Retinal pigment epithelial cell (primary cell): Measurements from ENCODE around the gene ALOX5.

Experiments used
- DNase-seq: peaks from one replicate; pipeline ENCODE4 v3.0.0-alpha.2; 2010; ENCODE audit warnings: low read depth
- H3K4me3 ChIP-seq: 2 replicates; pipeline ENCODE4 v1.5.1; 2011; ENCODE audit warnings: mild to moderate bottlenecking, low read length, control low read depth, moderate library complexity
- TF ChIP-seq, protein P1 (sequence below): conservative IDR thresholded peaks from 2 replicates; pipeline ENCODE4 v1.5.1; 2011; ENCODE audit warnings: low read depth, low read length, control low read depth, inconsistent platforms

Gene ALOX5

DNA sequence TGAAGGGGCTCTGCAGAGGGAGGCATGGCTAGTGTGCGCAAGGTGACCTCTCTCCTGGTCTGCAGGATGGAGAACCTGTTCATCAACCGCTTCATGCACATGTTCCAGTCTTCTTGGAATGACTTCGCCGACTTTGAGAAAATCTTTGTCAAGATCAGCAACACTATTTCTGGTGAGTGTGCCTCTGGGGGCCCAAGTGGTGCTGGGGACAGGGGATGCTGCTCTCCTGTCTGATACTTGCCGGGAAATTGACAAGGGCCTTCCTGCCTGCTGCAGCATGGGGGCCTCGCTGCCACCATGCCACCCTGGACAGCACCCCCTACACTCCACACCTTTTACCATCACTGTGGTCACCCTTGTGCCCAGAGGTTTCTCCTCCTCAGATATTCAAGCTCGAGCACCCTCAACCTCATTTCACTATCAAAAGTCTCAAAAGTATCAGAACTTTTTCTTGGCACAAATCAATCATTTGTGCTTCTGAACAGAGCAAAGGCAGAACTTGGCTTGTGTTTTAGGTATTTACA, 50.0 kb downstream of the ALOX5 start:
- TF ChIP-seq, protein P1, sequence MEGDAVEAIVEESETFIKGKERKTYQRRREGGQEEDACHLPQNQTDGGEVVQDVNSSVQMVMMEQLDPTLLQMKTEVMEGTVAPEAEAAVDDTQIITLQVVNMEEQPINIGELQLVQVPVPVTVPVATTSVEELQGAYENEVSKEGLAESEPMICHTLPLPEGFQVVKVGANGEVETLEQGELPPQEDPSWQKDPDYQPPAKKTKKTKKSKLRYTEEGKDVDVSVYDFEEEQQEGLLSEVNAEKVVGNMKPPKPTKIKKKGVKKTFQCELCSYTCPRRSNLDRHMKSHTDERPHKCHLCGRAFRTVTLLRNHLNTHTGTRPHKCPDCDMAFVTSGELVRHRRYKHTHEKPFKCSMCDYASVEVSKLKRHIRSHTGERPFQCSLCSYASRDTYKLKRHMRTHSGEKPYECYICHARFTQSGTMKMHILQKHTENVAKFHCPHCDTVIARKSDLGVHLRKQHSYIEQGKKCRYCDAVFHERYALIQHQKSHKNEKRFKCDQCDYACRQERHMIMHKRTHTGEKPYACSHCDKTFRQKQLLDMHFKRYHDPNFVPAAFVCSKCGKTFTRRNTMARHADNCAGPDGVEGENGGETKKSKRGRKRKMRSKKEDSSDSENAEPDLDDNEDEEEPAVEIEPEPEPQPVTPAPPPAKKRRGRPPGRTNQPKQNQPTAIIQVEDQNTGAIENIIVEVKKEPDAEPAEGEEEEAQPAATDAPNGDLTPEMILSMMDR: no peak
- H3K4me3 ChIP-seq: no peak overlapping the region
- no peak for DNase-seq

DNA sequence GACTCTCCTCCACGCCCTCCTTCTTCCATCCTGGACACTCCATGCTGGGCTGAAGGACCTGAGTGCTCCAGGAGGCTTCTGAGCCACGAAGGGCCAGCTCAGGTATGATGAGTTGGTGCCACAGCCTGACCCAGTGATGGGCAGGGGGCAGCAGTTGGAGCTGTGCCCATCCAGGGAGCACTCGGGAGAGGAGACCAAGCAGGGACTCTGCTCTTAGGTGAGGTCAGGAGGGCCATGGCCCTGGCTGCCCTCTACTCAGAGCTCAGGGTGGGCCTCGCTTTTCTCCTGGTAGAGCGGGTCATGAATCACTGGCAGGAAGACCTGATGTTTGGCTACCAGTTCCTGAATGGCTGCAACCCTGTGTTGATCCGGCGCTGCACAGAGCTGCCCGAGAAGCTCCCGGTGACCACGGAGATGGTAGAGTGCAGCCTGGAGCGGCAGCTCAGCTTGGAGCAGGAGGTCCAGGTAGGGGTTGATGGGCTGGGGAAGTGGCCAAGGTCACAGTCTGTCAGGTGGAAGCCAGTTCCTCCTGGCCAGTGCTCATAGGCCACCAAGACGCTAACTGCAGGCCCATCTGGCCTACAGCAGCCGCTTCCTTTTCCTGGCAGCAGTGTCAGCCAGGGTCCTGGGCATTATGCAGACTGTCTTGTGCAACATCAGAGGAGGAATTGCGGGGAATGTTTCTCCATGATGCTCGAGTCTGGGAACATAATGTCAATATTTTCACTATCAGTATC, 50.8 kb downstream of the ALOX5 start:
- DNase-seq: no peak

DNA sequence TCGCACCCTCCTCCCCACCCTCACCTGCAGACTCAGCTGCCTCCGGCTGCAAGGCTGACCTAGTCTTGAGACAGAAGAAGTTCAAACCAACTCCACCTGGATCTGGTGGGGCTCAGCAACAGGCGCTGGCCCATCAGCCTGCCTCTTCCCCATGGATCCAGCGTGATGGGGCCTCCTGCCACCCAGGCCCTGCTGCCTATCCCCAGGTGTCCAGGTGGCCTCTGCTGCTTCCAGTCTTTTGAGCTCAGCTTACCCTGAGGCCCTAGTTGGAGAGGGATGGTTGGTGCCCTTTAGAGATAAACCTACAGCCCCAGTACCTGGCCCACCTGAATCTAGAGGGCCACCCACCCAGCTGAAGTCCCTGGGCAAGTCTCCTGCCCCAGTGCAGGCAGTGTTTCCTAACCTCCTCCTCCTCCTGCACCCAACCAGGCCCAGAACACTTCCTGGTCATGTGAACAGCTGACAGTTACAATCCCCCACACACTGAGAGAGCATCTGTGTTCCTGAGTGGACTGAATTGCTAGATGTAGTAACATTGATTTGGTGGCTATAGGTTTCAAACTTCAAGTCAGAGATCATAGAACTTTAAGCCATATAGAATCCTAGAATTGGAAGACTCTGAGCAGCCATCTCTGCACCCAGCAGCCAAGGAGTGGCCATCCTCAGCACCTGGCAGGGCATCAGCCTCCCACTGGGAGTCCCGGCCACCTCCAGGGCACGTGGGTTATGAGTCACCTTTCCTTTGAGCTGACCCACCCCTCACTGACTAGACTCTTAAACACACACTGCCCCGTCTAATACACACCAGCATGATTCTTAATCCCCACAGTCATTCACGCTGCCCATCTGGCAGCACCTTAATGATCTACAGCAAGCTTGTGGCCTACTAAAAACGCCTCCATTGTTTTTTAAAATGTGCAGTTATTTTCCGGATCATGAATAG, 51.9 kb downstream of the ALOX5 start:
- TF ChIP-seq, protein P1: no peak
- no peak overlapping the region for H3K4me3 ChIP-seq
- DNase-seq: peak; percentile 83

More for the DNA sequence above, 50.8 kb downstream of the ALOX5 start:
- TF ChIP-seq, protein P1: no peak
- no peak overlapping the region for H3K4me3 ChIP-seq

DNA sequence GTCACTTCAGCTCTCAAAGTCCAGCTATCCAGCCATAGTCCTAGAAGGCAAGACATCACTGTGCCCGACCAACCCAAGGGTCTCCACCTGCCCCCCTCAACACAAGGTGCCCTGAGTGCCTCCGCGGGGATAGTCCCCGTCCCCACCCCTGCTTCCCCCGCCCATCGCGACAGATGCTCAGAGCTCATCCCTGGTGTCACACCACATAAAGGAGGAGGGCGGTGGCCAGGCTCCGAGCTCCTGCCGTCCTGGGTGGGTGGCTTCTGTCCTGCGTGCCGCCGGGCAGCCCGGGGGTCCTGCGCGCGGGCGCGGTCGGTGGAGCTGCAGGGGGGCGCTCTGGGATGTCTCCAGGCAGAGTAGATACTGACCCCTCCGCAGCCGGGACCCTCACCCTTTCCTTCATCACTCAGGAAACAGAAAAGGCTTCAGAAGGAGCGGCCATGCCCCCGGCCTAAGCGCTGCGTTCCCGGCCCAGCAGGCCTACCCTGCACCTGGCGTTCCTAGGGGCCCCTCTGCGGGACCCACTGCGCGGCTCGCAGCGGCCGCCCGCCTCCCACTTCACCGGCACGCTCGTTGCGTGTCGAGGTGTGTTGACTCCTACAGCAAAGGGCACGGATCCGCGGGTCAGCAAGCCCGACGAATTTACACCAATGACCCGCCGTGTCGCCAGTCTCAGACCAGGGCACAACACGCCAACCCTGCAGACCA, 53.4 kb downstream of the ALOX5 start:
- TF ChIP-seq, protein P1: no peak
- H3K4me3 ChIP-seq: no peak overlapping the region
- DNase-seq: no peak

DNA sequence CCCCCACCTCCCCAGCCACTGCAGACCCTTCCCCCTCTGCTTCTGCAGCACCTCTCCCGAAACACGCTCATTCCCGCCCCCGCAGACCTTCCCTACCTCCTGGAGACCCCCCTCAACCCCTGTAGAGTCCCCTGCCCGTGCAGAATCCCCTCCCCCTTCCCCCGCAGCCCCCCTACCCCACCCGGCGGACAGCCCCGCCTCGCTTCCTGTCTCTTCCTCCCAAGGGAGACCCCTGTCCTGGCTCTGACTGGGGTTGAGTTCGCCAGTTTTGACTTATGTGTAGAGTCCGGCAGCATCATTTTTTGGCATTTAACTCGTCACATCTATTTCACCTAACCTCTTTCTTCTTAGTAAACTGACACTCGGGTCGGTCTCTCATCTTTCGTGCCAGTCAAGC, 54.0 kb downstream of the ALOX5 start:
- no peak for DNase-seq

More for the DNA sequence above, 54.0 kb downstream of the ALOX5 start:
- TF ChIP-seq, protein P1: no peak
- H3K4me3 ChIP-seq: no peak overlapping the region
